ENCODE data around the gene PLCB2.

Gene PLCB2, protein sequence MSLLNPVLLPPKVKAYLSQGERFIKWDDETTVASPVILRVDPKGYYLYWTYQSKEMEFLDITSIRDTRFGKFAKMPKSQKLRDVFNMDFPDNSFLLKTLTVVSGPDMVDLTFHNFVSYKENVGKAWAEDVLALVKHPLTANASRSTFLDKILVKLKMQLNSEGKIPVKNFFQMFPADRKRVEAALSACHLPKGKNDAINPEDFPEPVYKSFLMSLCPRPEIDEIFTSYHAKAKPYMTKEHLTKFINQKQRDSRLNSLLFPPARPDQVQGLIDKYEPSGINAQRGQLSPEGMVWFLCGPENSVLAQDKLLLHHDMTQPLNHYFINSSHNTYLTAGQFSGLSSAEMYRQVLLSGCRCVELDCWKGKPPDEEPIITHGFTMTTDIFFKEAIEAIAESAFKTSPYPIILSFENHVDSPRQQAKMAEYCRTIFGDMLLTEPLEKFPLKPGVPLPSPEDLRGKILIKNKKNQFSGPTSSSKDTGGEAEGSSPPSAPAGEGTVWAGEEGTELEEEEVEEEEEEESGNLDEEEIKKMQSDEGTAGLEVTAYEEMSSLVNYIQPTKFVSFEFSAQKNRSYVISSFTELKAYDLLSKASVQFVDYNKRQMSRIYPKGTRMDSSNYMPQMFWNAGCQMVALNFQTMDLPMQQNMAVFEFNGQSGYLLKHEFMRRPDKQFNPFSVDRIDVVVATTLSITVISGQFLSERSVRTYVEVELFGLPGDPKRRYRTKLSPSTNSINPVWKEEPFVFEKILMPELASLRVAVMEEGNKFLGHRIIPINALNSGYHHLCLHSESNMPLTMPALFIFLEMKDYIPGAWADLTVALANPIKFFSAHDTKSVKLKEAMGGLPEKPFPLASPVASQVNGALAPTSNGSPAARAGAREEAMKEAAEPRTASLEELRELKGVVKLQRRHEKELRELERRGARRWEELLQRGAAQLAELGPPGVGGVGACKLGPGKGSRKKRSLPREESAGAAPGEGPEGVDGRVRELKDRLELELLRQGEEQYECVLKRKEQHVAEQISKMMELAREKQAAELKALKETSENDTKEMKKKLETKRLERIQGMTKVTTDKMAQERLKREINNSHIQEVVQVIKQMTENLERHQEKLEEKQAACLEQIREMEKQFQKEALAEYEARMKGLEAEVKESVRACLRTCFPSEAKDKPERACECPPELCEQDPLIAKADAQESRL

DNA sequence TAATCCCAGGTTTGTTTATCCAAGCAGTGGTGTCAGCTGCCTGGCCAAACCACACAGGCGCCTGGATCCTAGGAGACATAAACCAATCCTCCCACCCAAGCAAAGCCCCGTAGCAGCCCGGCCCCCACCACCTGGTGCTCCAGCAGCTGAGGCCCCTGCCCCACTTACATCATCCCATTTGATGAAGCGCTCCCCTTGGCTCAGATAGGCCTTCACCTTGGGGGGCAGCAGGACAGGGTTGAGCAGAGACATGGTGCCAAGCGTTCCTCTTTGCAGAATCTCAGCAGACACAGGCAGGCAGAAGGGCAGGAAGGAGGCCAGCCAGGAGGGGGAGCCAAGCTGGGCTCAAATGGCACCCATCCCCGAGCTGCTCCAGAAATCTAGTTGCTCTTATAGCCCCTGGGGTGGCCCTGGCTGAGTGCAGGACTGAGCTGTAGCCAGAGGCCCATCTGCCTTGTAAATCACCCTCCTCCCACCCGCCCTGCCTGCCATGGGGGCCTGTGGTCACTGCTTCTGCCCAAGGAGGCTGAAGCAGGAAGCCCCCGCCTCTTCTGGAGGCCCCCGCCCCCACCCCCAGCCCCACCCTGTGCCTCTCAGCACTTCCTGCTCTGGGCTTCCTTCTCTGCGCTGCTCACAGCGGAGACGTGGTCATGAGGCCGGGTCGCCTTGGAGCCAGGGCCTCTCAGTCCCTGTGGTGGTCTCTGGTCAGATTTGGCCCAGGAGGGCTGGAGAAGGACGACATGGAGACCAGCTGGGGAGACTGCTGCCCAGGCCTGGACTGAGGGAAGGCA is at the start of gene PLCB2:
Gene PLCB2, minus strand, starts transcription at position 515 of the 791 bp plus-strand sequence. Its CDS starts 263 bp downstream, at position 252.
- DNase-seq: no peak

DNA sequence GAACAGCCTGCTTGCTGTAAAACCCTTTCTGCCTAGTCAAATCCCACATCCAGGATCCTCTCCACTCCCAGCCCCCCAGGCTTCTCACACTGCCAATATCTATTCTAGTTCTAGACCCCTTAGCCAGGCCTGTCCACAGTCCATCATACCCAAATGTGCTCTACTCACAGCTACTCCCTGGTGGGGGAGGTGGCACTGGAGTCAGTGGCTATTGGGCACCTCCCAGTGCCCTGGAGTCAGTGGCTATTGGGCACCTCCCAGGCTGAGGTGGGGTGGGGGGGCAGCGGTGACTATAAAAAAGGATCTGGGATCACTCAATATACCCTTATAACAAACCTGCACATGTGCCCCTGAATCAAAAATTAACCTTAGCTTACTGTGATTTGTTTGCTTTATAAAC is 49.5 kb upstream of the PLCB2 start:
- DNase-seq: no peak

DNA sequence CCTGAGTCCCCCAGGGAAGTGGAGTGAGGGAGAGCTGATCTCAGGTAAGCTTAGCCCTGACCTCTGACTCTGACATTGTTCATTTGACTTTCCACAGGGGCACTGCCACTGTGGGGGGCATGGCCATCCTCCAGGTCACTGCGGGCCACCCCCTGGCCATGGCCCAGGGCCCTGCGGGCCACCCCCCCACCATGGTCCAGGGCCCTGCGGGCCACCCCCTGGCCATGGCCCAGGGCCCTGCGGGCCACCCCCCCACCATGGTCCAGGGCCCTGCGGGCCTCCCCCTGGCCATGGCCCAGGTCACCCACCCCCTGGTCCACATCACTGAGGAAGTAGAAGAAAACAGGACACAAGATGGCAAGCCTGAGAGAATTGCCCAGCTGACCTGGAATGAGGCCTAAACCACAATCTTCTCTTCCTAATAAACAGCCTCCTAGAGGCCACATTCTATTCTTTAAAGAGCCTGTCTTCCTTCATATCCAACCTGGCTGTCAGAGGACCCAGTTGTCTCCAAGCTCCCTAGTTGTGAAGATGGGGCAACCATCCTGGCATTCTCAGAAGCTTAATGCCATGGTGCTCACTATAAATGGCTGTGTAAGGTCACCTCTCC is 48.3 kb upstream of the PLCB2 start:
- DNase-seq: no peak

DNA sequence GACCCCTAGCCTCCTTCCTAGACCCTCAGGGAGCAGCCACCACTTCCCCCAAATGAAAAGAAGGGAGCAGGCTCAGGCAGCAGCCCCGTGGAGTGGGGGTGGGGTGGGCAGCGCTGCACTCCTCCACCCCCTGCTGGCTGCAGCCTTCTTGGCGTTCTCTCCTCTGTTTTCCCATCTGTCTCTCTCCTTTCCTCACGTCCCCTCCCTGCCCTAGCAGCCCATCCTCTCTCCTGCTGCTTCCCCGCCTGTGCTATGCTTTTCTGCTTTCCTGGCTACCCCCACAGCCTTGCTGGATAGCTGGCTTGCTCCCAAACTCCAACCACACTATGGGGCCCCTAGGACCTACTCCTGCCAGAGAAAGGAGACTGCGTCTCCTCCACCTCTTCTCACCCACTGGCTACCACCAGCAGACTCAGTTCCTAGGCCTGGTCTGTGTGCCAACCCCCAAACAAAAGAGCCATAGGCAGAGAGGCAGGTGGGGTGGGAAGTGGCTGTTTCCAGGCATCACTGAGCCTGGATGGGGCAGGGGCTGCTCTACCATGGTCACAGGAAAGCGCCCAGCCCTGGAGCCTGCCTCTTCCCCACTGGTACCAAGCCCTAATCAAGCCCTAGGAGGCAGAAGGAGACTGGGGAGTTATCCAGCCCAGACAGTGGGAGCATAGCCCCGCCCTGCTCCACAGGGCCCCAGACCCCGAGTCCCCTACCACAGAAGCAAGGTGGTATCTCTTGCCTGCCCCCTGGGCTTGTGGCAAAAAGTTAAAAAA is 46.9 kb upstream of the PLCB2 start:
- DNase-seq: peak; percentile 74

DNA sequence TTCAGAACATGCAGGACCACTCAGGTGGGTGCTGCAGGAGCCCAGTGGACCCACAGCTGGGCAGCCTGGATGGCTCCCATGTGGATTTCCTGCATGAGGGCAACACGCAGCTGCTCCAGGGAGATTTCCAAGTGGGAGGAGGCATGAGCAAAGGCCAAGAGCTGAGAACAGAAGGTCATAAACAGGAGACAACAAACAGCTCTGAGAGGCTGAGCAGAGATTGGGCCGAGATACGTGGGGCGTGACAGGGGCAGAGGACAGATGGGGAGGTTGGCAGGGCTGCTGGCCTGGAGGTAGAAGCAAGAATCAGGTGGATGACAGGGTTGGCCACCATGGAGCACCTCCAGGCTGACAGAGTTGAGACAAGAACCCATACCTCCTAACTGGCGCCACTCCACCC is 46.0 kb upstream of the PLCB2 start:
- DNase-seq: no peak

DNA sequence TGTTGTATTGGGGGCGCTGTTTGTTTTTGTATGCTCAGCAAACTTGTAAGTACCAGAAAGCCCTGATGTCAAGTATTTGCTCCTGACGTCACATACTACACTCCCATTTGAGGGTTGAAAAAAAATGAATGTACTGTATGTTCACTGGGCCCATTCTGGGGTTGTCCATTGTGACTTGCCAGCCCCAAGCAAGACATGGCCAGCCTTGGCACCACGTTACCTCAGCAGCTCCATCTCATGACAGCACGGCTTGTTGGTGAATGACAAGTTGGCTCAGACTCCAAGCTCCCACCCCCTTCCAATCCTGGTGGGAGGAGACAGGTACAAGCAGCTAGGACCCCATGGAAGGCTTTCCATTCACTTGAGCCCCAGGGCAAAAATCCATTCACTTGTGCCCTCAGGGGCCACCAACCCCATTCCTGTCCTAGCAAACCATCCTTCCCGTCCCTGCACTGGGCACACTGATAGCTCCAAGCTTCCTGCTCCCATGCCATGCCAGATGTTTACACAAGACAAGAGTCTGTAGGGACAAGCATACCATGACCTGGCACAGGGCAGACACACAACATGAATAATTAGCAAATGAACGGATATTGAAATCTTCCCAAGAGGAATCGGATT is 44.7 kb upstream of the PLCB2 start:
- no peak for DNase-seq

DNA sequence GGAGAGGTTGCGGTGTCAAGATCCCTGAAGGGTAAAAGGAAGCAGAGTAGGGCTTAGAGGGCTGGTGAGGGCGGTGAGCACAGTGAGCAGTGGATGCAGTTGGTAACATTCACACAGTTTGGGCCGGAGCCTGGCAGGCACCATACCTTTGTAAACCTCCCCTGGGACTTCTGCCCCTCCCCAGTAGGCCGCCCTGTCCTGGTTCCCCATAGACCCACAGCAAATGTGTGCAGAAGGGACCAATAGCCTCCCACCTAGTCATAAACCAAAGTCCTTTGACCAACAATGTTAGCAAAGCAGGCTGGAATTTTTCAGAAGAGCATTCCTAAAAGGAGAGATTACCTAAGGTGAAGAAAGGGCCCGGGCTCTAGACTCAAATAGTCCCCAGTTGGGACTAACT is 41.4 kb upstream of the PLCB2 start:
- DNase-seq: no peak

DNA sequence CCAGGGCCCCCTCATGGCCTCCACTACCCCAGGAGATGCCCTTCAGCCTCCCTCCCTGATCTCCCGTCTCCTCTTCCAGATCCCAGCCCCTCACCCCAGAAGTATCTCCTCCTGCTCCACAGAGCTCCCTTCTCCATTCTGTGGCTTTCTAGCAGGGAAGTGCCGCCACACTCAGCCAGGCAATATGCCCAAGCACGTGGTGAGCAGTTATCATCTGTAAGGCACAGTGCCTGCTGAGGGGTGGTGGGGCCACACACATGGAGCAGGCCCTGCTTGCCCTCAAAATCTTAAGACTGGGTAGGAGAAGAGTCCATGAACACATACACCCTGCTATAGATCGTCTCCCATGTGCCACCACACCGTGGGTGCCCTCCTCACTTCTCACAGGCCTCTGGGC is 40.7 kb upstream of the PLCB2 start:
- DNase-seq: no peak

DNA sequence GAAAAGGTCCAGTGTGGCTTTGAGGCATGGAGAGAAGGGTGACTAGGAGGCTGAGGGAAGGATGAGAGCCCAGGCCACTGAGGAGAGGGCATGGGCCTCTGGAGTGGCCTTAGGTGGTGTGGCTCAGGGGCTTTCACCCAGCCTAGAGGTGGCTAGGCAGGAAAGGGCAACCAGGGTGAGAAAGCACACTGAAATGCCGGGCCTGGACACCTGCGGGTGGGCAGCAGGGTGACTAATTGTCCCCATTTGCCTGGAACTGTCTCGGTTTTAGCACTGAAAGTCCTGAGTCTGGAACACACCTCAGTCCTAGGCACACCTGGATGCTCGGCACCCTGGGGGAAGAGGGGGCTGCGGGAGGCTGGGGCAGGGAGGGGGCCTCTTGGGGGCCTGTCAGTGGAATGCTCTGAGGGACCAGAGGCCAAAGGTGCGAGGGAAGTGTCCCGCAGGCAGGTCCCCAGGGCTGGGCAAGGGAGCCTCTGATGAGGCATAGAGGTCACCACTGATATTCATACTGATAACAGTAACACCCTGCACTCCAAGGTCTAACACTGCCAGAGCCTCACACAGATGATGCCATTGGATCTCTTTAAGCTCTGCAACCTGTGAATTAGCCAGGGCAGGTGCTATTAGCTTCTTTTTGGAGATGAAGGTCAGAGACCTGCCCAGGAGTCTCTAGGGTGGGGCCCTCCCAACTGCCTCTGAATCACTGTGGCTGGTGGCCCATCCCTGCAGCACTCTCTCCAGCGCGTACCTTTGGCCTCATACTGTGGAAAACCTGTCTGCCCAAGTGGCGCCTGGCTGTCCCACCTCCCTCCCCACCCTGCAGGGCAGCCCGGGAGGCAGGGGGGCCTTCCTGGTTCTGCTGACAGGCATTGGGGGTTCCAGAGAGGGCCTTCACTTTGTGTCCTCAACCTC is 40.1 kb upstream of the PLCB2 start:
- DNase-seq: no peak

DNA sequence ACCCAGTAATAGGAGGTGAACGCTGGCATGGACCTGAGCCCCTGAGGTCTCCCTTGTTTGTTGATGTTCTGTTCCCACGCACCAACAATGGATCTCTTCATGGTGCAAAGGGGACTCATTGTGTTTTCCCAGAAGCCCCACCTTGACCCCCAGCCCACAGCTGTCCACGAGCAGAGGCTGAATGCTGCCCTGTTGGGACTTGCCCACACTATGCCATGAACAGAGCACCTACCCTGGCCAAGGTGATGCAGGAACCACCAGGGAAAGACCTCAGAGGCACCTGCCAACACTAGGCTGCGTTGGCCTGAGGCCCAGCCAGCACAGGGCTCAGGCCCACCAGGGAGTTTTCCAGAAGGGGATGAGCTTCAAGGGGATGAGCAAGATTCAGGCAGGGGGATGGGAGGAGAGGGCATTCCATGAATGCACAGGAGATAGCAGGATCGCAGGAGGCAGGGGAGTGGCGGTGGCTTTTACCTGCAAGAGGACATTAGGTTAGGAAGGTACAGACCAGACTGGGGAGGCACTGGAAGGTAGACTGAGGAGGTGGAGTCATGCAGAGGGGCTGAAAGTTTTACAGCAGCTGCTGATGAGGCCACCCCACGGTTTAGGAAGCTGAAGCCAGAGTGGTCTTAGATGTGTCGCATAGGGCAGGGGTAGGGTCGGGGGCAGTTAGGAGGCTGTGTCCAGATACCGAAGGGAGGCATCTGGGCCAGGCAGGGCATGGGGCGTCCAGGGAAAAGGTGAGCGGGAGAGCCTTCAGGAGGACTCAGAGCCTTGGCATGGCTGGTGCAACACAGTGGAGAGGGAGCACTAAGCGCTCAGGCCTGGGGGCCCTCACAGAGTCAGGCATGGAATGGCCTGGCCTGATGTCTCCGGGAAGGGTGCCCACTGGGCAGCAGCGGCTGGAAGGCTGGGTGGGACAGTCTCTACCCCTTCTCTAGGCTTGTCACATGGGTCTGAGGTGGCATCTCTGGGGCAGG is 39.1 kb upstream of the PLCB2 start:
- DNase-seq: no peak

DNA sequence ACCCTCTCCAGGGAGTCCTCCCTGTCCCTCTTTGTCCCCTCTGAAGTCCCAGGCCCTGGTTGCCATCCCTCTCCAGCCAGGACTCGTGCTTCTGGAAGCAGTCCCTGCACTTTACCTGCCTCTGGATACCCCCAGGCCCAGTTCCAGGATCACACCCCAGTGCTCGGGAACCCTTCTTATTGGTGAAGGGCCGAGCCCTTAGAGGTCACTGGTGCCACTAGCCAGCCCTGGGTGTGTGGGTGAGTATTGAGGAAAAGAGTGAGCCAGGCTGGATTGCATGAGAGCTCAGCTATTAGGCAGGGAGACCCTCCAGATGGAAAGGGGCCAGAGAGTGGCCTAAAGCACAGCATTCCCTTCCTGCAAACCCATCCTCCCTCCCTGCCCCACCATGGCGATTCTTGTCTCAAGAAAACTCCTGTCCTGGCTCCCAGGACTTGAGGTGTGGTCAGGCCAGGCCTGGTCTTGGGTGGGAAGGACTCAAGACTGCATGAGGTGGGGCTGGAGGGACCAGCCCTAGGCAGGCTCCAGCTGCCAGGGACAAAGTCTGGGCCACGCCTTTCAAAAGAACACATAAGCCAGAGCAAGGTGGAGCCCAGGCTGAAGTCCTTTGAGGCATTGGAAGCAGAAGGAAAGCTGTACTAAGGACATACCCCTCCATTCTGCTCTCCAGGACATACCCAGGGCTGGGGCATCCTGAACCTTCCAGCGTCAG is 38.3 kb upstream of the PLCB2 start:
- DNase-seq: no peak

DNA sequence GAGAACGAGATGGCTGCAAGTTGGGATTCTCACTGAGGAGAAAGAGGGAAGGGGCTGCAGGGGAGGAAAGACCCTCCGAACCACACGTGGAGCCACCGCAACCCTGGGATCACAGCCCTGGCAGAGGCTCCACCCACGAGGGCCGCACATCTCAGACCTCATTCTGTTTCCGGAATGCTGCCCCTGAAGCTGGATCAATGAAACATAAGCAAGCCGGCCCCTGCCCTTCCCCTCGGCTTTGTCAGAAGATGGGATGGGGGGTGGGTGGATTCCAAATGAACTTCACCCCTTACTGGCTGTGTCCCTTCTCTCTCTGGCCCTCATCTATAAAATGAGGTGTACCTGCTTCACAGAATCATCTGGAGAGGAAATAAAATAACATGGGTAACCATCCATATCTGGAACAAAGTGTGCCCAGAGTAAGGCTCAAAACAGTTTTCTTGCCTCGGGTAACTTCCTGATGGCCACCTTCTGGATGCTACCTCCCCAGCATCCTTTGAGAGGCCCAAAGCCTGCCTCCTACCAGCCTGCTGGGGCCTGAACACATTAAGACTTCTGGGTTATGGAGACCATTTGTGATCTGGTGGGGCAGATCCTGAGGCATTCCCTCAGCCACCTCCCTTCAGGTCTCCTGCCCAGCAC is 37.6 kb upstream of the PLCB2 start:
- DNase-seq: no peak

DNA sequence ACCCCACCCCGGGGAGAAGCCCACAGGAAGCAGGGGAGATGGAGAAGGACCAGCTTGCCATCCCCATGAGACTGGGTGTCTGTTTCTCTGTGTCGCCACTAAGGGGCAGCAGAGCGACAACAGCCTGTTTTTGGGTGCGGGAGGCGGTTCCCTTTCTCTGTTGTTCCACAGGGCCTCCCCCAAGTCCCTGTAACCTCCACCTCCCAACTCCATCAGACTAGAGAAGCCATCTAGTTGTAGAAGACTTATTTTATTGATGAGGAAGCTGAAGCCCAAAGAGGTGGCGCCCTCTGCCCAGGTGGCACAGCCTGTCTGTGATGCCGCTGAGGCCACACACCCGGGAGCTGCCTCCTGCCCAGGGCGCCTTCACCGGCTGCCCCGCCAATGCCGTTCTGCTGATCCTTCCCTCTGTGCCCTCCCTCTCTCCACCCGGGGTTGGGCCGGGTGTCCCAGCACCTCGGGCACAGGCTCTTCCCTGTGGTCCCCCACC is 36.9 kb upstream of the PLCB2 start:
- DNase-seq: peak; percentile 70

DNA sequence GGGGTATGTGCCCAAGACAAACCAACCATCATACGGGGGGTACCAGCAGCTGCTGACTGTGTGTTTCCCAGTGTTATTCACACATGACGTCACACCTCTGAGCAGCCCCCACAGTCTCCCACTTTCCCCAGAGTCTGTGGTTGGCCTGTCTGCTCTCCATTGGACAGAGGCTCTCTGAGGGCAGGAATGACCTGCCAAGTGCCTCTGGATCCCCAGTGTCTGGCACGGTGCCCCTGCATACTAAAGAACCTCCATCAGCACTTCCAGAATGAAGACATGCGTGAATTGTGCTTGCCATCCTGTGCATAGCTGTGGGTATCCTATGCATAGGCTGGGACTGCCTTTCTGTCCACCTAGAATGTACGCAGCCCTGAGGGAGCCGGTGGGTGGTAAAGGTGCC is 36.5 kb upstream of the PLCB2 start:
- DNase-seq: no peak

DNA sequence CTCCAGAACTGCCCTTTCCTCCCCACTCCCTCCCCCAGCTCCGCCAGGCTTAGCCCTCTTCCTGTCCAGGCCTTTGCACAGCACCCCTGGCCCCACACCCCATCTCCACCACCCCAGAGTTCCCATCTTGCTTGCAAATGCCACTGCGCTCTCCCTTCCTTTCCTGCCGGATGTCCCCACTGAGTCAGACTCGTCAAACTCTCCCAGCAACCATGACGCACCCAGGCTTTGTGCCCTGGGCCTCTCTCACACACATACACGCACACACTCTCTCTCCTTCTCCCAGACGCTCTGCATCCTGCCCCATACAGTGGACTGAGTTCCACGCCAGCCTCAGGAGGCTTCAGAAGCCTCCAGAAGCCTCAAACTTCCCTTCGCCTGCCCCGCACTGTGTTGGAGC is 35.8 kb upstream of the PLCB2 start:
- no peak for DNase-seq

DNA sequence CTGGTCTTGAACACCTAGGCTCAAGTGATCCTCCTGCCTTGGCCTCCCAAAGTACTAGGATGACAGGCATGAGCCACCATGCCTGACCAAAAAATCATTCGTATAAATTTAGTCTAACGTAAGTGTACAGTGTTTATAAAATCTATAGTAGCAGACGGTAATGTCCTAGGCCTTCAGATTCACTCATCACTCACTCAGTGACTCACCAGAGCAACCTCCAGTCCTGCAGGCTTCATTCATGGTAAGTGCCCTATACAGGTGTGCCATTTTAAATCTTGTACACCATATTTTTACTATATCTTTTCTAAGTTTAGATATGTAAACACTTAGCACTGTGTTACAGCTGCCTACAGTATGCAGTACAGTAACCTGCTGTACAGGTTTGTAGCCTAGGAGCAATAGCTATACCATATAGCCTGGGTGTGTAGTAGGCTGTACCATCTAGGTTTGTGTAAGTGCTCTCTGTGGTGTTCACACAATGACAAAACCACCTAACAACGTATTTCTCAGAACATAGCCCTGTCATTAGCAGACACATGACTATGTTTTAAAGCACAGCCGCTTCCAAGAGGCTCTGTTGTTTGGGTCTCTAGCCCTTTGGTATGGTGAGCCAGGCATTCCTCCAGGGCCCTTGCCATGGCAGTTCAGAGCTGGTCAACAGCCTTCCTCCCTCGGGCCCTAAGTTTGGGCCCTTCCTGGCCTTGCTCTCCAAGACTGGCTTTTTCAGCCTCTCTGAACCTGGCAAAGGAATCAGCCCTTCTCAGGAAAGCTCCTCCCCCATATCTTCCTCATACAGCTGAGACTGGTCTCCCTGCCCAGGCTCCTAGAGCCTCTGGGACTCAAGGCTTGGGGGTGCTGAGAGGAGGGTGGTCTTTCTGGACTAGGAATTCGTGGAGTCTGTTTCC is 34.9 kb upstream of the PLCB2 start:
- DNase-seq: no peak

All from eye (tissue), 1 donor.